ENCODE results near the gene NUDT6. TPM values are rescaled to one million over a fixed set of nuclear protein-coding genes. Genes with fewer than 3 reads are reported as not detected.

Gene NUDT6
- total RNA-seq, 4 donors from 2014 or later: 6.3 to 24.8 (median 13.9) TPM

DNA sequence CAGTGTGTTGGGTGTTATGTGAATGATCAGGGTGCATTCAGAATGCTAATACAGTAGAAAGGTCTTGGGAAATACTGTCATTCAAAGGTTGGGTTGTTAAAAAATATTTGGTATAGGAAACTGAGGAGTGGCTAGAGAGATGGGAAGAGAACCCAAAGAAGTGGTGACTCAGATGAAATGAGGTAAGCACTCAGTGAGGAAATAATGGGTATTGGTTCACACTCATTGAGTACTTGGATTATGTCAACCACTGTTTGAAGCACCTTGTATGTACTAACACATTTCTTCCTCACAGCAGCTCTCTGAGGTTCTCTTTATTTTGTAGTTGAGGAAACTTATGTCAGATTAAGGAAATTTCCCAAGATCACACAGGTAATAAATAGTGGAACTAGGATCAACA, 40.8 kb upstream of the NUDT6 start:
- TF ChIP-seq POLR2A (IDR thresholded peaks at IDR 0.05) (no peak), CTCF (IDR thresholded peaks at IDR 0.05) (no peak)
- H3K27ac ChIP-seq: no peak overlapping the region
- intact Hi-C loops (cut with DNase I): no loop called here

DNA sequence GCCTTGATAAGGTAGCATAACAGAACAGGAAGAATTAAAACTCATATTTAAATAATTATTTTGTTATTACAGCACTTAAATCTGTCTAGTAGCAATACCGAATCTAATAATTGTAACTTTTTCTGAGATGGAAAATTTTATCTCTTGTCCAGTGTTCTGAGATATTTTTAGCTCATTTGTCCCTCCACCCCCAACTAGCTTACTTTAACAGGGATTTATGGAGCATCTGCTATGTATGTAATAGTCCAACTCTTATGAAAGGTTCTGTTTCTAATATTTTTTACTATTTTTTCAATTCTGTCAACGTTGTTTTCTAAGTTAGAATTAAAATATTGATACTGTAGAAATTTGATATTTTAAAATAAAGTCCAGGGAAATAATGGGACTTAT, 38.2 kb upstream of the NUDT6 start:
- Histone ChIP-seq H3K4me3 (replicated peaks in 1 of 3) (no peak overlapping the region), H3K36me3 (no peaks in the 10 kb centered on the region), H3K27ac (no peak overlapping the region), H3K9me3 (no peaks in the 10 kb centered on the region), H3K4me1 (peaks cover 7% of the 10 kb centered on the region in 2 donors), H3K27me3 (no peaks in the 10 kb centered on the region)
- intact Hi-C loops (cut with DNase I): no loop called here
- WGBS, 2 donors: 63 to 78% methylated on average over 2 of the region's 2 CpGs
- no peak for TF ChIP-seq POLR2A (IDR thresholded peaks at IDR 0.05)
- TF ChIP-seq CTCF (IDR thresholded peaks at IDR 0.05): no peak
- DNase-seq: no peak

More for the DNA sequence above, 40.8 kb upstream of the NUDT6 start:
- Histone ChIP-seq H3K4me1 (peaks cover 3 to 7% of the 10 kb centered on the region in 2 donors), H3K27me3 (no peaks in the 10 kb centered on the region), H3K36me3 (no peaks in the 10 kb centered on the region), H3K9me3 (no peaks in the 10 kb centered on the region), H3K4me3 (replicated peaks in 1 of 3) (no peak overlapping the region)
- no peak for DNase-seq

- intact Hi-C loops (cut with DNase I): no loop called here
- Histone ChIP-seq H3K27me3 (no peaks in the 10 kb centered on the region), H3K4me3 (replicated peaks in 1 of 3) (no peak overlapping the region), H3K9me3 (no peaks in the 10 kb centered on the region), H3K36me3 (no peaks in the 10 kb centered on the region), H3K4me1 (peaks cover 7% of the 10 kb centered on the region in 2 donors), H3K27ac (no peak overlapping the region)
- WGBS, 2 donors: 88 to 91% methylated on average over 3 of the region's 3 CpGs
- no peak for DNase-seq
- no peak for TF ChIP-seq CTCF (IDR thresholded peaks at IDR 0.05)
- no peak for TF ChIP-seq POLR2A (IDR thresholded peaks at IDR 0.05)
These were observed 37.7 kb upstream of the NUDT6 start for GRCh38 chr4:122959981-122960610.

DNA sequence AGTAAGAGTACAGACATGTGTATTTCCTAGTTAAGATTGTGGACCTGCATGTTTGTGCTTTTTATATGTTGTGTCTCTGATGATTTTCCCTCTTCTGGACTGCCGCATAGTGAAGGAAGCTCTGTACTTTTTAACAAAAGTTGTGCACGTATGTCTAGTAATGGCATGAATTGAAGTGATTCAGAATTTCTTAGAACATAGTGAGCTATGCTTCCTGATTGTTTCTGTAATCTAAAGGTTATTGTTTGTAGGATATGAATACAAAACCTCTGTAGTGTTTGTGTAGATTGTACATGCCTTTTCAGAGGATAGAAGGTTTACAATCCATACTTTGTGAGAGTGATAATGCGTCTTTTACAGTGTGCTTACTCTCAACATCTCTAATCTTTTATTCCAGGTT, 37.0 kb upstream of the NUDT6 start:
- no peak for DNase-seq
- WGBS, 2 donors: 91 to 94% methylated on average over 3 of the region's 3 CpGs
- Histone ChIP-seq H3K4me1 (peaks cover 7% of the 10 kb centered on the region in 2 donors), H3K4me3 (replicated peaks in 1 of 3) (no peak overlapping the region), H3K36me3 (no peaks in the 10 kb centered on the region), H3K9me3 (no peaks in the 10 kb centered on the region), H3K27ac (no peak overlapping the region), H3K27me3 (no peaks in the 10 kb centered on the region)
- no peak for TF ChIP-seq CTCF (IDR thresholded peaks at IDR 0.05)
- TF ChIP-seq POLR2A (IDR thresholded peaks at IDR 0.05): no peak
- intact Hi-C loops (cut with DNase I): no loop called here

DNA sequence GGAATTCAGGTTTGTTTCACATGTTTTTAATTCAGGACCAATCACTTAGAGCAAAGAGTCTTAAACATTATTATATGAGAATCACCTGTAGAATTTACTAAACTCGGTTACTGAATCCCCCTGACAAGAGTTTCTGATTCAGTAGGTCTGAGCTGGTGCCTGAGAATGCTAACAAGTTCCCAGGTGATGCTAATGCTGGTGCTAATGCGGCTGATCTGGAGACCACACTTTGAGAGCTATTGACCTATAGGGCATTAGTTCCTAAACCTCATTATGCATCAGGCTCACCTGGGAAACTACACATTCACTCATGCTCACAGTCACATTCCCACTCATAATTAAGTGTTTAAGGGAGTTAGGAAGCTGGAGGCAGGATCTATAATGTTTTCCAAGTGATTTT, 36.1 kb upstream of the NUDT6 start:
- Histone ChIP-seq H3K4me1 (peaks cover 2 to 7% of the 10 kb centered on the region in 2 donors), H3K9me3 (no peaks in the 10 kb centered on the region), H3K27ac (no peak overlapping the region), H3K27me3 (no peaks in the 10 kb centered on the region), H3K4me3 (replicated peaks in 1 of 3) (no peak overlapping the region), H3K36me3 (no peaks in the 10 kb centered on the region)
- 67 to 71% methylated on average over 2 of the region's 2 CpGs for WGBS, 2 donors
- no peak for TF ChIP-seq POLR2A (IDR thresholded peaks at IDR 0.05)
- TF ChIP-seq CTCF (IDR thresholded peaks at IDR 0.05): no peak
- DNase-seq: no peak
- intact Hi-C loops (cut with DNase I): no loop called here

All from thyroid gland (tissue), 4 donors.